Activated T-cell treated with anti-CD3 and anti-CD28 coated beads, Interleukin-2, amount 50 U/mL, for 1 hour (primary cell): ENCODE measurements around the gene SLC27A2.

Experiments used
- DNase-seq: peaks from one replicate; pipeline ENCODE4 v3.0.0-alpha.2; 2020

SLC27A2 gene

DNA sequence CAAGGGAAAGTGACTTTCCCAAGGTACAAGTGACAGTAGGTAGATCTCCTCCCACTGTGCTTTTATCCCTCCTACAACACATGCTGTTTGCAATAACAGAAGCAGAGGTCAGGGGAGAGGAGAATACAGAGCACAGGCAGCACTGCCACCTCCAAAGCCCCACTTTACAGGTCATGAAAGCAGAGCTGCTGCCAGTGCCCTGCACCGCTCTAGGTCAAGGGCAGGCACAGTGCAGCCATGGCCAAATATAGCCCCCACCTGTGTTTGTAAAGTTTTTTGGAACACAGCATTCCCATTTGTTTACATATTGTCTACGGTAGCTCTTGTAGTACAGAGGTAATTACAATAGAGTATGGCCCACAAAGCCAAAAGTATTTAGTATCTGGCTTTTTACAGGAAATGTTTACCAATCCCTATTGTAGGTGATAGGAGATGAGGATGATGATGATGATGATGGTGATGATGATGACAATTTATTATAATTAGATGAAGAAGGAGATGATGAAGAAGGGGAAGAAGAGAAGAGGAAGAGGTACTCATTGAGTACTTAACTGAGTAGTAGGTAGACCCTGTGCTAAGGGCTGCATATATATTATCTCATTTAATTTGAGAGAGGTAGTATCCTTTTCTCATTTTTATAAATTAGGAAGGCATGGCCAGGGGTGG, 63.1 kb downstream of the SLC27A2 start:
- DNase-seq, result no peak

DNA sequence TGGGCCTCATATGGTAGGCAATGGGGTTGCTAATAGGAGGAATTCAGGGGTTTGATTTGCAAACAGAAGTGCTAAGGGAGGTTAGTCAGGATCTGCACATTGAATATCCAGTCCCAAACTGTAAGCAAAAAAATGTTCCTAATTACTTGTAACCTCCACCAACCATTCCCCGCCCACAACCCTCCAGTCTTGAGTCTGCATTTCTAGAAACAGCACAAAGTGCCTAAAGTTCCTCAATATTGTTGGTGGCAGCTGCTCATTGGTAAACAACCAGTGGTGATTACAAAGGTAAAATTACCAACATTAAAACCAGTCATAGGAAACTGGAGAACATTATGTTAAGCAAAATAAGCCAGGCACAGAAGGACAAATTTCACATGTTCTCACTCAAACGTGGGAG, 64.6 kb downstream of the SLC27A2 start:
- DNase-seq, result no peak

DNA sequence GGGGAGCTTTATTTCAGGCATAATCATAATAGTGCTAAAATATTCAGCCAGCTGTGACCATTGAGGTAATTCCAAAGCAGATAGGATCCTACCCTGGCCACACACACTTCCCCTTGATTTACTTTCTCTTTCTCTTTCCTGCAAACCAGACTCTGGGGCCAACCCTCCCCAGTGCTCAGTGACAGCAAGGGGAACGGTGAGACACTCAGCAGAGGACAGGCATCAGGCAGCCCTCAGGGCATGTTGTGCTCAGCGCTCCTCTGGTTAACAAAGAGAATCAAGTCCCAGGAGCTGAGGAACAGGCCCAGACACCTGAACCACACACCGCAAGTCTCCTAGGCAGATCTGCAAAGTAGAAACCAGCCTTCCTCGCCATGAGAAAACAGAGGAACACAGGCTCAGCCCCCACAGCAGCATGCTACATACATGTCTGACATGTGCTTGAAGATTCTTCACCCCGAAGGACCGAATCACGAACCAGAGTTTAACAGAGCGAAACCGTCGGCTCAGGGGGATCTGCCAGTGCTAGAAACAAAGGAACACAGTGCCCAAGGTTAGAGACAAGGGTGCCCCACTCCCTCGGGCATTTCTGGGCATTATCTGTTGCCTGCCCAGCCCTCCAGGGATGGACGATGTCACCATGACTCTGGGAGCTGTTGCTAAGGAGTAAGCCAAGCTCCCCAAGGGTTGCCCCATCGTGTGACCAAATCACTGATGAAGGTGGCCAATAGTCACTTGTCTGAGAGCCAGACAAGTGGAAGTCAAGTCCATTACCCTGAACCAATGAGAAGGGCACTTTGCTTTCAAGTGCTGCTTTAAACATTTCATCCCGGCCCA, 66.0 kb downstream of the SLC27A2 start:
- no peak for DNase-seq

DNA sequence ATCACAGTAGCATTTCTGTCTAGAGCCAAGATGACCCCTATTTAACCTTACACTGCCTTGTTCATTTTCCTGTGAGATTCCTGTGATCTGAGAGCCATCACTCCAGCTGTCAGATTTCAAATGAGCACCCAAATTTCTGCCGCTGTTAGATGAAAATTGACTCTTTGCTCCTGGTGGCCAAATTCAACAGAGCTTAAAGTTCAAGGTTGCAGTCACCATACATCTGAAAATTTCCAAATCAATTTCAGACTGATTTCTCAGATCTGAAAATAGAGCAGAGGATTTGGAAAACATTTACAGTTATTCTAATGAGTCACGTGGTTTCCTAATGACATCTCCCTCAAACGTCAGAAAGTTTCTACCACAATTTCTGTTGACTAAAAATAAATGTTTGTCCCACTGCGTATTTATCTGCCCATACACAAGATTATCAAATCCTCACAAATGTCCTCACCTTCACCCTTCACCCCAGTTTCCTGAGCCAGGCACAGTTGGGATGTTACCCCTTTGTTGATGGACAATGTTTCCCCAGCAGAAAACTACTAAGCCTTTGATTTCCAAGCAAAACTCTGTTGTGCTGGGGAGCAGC, 67.1 kb downstream of the SLC27A2 start:
- no peak for DNase-seq

DNA sequence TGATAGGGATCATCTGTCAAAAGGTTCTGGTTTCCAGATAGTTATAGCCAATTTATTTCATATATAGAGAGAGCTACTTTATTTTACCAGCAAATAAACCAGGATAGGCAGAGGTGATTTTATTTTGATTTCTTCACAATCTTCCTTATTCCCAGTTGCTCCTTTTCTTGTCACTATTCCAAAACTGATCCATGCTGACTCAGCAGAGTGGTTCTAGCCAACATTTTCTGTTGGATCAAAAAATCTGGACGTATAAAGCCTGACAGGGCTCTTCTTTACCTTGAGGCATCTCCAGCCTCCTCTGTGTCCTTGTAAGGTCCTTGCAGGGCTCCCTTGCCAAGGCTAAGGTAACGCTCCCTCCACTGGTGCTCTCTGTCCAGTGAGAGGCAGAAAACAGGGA, 67.7 kb downstream of the SLC27A2 start:
- no peak for DNase-seq

DNA sequence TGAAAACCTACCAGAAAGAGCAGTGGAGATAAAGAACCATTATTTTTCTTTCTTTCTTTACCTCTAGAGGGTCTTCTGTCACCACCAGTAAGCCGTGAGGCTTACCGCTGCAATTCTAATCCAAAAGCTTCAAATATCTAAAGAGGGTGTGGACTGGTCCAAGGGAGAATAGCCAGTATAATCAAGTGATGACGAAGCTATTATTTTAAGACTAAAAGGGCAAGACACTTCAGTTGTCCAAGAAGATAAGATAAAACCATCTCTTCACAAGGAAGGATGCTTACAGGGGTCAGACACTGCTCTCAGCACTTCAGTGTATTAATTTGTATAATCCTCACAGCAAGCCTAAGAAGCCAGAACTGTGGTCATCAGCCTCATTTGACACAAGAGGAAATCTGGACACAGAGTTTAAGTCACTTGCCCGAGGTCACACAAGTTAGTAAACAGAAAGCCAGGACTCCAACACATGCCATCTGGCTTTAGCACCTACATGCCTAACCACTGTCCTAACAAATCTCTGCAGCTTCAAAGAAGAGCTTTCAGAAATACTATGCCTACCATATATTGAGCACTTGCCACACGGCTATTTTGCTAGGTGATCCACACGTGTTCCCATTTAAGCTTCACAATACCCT, 68.9 kb downstream of the SLC27A2 start:
- DNase-seq, result no peak

DNA sequence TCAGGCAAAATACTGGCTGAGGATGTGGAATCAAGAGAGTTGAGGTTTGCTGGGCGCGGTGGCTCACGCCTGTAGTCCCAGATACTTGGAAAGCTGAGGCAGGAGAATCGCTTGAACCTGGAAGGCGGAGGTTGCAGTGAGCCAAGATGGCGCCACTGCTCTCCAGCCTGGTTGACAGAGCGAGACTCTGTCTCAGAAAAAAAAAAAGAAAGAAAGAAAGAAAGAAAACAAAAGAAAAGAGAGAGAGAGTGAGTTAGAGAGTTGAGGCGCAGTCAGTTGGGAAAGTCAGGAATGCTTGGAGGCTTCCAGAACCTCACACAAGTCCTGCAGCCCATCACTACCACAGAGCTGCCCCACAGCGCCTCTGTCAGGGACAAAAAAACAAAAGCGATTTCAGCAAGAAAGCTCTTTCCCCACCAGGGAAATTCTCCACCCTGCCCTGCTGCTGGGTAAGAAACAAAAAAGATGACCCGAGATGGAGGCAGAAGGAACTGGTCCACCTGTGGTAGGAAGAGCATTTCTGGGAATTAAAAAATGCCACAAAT, 69.7 kb downstream of the SLC27A2 start:
- DNase-seq, result no peak

DNA sequence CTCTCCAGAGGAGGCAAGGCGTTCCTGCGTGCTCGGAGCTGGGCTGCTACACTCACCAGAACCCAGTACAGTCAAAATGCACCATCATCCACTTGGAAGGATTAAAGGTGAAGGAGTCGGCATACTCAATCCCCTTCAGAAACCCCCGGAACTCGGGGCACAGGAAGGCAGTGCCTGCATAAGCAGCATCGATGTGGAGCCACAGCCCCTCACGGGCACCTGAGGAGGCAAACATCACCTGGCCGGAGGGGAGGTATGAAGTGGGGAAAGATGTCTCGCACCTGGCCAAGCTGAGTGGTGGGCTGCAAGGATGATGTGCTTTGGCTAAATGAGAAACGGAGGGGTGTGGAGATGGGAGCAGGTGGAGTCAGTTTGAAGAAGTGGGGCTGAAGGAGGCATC, 70.6 kb downstream of the SLC27A2 start:
- DNase-seq, result no peak

DNA sequence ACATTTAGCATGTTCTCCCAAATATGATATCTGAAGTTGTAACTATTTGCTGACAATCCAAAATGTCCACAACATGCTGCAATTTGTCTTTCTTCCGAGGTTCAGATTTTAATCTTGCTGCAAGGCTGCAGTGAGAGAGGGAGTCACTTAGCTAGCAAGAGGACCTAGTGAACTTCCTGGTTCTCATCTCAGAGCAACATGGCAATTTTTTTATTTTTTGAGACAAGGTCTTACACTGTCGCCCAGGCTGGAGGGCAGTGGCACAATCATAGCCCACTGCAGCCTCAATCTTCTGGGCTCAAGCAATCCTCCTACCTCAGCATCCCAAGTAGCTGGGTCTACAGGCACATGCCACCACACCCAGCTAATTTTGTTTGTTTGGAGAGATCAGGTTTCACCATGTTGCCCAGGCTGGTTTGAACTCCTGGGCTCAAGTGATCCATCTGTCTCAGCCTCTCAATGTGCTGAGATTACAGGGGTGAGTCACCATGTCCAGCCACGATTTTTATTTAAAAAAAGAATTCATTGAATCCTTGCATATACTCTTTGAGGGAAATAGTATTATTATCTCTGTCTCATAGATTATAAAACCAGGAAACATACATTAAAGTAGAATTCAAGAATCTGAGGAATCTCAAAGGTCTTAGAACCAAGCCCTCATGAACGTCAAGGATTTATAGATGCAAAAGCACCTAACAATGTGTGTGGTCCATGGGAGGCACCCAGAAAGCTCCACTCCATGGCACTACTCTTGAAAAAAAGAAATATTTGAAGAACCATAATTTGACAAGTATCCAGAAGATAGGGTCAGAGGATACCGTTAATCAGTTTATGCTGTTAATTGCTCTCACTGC, 74.4 kb downstream of the SLC27A2 start:
- DNase-seq, result no peak

DNA sequence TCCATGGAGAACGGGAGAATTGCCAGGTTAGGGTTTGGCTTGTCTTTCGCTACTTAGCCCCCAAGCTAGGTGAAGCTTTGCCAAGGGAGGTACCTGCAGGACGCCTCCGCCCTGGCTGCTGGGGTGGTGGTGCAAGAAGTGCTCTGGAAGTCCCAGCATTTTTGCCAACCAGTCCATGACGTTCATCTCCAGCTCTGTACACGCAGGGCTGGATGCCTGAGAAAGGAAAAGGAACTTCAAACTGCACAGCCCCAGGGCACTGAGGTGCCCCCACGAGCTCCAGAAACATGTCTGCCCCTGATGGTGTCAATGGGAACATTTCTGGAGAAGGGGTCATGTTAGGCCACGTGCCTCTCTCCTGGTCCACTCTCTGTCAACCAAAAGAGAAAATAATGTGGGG, 75.3 kb downstream of the SLC27A2 start:
- DNase-seq, result no peak

DNA sequence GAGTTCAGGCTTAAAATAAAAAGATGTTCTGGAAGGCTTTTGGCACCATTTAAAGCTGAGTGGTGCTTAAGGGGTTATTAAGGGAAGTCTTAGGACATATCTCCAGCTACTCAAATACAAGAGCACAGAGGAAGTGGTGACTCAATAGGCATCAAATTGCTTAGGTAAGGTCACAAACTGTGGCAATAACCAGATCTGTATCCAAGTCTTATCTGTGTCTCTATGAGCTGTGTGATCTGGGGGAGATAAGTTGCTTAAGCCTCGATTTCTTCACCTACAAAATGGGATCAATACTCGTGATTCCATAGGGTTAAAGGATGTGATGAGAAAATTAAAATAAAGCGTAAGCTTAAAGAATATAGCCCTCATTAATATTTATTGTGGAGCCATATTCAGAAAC, 75.9 kb downstream of the SLC27A2 start:
- no peak for DNase-seq

DNA sequence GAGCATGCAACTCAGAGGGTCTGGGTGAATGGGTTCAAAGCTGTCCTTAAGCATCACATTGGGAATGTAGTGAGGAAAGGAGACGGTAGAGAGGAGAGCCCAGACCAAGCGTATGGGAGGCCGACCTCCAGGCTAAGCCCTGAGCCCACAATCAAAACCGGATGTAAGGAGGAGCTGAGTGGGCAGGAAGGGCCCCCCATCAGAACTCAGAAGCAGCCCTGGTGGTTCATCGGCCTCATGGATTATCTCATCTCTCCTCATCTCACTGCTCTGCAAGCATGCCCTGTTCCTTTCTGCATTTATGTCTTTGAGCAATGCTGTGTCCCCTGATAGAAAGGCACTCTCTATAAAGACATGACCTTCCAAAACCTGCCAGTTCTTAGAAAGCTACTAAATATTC, 77.3 kb downstream of the SLC27A2 start:
- no peak for DNase-seq

DNA sequence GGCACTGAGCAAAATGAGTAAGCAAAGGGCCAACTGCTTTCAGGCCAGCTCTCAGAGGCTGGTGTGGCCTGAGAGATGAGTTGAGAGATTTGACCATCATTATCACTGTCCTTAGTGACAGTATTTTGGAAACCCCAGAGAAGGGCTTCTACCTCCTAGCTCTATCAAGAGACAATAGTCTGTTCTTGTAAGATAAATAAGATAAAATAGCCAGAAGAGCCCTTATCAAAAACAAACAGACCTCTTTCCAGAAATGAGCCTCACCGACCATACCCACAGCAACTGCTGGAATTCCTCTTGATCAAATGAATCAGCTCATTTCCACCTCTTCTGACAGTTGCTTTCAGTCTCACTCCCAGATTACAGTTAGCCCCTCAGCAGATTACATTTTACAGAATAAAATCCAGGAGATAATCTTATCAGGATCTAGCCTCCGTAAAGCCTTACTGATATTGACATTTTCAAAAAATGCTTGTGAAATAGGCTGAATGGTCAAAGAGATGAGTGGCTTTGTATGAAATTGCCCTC, 79.0 kb downstream of the SLC27A2 start:
- no peak for DNase-seq

DNA sequence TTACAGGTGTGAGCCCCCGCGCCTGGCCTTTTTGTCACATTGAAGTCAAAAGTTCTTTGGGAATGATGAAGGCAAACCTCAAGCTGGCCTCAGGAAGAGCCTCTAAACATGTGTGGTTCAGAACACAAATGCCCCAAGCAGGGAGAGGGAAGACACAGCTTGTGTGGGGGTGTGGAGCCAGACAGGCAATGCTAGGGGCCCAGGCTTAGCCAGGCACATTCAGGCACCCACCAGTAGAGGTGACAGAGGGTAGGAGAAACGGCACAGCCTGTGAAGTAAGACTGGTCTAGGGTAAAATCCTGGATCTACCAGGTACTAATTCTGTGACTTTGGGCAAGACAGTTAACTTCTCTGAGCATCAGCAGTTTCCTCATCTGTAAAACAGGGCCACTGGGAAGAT, 80.0 kb downstream of the SLC27A2 start:
- no peak for DNase-seq

DNA sequence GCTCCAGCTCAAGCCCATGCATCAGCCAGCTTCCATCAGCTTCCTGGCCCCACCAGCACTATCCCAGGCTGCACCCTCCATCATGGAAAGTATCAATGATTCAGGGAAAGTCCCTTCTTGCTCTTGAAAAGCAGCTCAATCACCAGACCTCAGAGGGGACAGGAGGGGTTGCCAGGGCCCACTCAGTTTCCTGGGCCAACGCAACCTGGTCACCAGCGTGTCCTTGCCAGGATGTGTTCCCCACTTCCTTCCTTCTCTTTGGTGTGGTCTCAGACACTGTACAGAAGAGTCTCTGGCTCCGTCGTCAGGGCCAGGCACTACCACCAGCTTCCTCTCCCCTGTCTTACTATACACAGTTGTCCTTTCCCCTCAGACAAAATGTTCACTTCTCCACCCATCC, 80.5 kb downstream of the SLC27A2 start:
- DNase-seq, result no peak

DNA sequence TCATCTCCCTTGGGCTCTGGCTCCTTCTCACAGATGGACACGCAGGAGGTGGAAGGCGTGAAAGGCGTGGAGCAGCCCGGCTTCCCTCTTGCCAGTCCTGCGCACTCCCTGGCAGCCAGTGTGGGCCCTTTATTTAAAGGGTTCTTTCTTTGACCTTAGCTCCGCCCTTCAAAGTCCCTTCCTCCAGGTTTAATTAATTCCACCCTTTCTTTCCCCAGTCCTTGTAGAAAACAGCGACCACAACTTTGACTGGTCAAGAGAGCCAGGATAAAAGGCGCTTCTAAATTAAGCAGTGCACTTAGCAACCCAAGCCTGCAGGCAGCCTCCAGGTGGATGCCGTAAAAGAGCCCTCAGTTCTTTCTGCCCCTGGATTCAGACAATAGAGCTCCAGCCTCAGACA, 83.6 kb downstream of the SLC27A2 start, which contains the start of gene HDC:
Gene HDC, minus strand, starts transcription at position 107 of the 400 bp plus-strand sequence. Its CDS starts 103 bp downstream, at position 4.
- no peak for DNase-seq

DNA sequence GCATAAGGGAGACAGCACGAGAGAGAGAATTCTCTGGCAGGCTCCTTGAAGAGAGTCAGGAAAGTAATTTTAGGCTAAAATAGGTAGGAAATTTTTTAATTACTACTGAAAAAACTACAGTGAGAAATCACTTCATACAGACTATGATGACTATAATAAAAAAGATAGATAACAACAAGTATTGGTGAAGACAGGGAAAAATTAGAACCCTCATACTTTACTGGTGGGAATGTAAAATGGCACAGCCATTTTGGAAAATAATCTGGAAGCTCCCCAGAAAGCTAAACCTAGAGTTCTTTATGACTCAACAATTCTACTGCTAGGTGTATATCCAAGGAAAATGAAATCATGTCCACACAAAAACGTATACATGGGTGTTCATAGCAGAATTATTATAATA, 85.6 kb downstream of the SLC27A2 start:
- no peak for DNase-seq

DNA sequence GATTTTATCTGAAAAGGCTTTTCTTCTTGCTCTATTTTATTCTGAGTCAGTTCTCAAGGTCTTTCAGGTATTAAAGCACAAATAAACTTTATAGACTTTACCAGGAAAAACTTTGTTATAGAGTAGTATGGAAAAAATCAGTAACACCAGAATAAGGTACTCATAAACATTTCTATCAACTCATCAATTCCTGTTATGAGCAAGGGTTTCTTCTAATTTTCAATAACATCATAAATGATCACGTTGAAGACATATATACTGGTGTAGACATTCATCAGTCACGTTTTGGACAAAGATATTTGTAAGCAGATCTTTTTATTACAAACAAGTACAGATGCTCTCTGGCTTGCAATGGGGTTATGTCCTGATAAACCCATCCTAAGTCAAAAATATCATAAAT, 93.1 kb downstream of the SLC27A2 start:
- no peak for DNase-seq

DNA sequence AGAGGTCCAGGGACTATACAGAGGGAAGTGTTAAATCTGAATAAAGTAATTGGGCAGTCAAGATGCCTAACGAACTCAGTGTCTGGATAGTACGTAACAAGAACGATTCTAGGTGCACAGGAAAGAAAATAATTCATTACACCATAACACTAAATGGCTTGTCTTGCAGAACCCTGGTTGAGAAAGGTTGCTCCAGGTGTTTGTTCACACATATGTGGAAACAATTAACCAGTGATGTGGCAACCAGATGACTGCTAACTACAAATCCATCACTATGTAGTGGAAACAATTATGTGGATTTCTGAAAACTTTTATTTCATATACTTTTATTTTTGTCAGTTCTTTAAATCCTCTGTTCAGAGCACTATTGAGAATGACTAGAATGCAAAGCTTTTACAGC, 93.9 kb downstream of the SLC27A2 start:
- no peak for DNase-seq

DNA sequence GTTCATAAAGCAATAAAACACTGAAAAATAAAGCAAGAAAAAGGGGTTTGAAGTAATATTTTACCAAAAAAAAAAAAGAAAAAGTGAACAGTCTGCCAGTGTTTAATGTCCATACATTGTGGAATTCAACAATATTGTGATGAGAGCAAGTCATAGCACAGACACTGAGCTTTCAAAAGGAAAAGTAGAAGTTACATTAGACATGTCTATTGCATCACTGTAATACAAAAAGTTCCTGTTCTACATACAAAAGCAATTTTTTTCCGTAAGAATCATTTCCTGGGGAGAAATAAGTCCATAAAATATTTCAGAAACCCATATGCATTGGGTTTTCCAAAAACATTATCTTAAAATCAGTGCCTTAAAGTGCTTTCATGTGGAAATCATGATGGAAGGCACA, 95.4 kb downstream of the SLC27A2 start:
- DNase-seq, result no peak

DNA sequence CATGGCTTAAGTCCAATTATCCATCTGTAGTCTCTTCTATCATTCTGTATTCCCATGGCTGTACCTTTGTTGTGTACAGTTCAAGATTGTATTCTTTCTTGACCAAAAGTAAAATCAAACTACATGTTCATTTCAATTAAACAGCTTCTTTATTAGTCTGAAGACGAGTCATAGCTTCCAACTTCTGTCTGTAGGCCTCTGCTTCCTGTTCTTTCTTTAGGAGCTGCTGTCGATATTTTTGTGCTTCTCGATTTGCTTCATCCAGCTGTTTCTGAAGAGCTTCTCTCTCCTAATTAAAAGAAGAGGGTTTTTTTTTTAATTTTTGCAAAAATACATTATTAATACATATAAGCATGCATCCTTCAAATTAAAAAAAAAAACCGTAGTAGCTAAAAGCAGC, 96.5 kb downstream of the SLC27A2 start:
- no peak for DNase-seq

DNA sequence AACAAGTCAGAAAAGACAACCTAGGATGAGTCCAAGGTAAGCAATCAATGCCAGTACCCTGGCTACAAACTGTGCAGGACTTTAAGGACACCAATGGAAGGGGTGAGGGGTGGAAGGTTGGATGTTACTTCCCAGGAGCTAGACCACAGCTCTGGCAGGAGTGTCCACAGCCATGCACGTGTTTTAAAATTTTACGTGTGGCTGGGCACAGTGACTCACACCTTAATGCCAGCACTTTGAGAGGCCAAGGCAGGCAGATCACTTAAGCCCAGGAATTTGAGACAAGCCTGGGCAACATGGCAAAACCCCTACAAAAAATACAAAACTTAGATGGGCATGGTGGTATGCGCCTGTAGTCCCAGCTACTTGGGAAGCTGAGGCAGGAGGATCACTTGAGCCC, 98.3 kb downstream of the SLC27A2 start:
- DNase-seq, result no peak
